ENCODE measurements around the gene AOPEP. TPM values are rescaled to one million over a fixed set of nuclear protein-coding genes. Genes with fewer than 3 reads are reported as not detected.

The AOPEP gene
- total and polyA plus RNA-seq, 9 of the 15 experiments (the other 6 are each of a cell fraction or from before 2014, with no cell fraction given) = 4.5 to 19.3 (median 13.5) TPM

DNA sequence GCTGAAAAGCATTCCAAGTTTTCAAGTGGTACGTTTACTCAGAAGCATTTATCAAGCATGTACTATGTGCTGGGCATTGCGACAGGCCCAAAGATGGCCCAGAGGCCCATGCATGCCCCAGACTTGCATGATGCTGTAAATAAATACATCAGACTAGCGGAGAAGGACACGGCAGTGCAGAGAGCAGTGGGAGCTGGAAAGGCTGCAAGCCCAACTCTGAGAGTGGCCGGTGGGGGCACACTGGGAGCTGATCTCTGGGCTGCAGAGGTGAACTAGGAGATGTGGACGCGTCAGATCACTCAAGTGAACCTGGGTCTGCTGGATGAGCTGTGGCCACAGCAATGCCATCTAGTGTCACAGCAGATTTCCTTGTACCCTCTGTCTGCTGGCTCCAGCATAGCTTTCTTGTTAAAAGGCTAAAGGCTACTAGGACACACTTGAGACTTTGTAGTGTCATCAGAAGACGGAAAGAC lies 344.1 kb downstream of the AOPEP start:
- no peaks in the 10 kb centered on the region for H3K9me1 ChIP-seq (ENCODE audit: control insufficient read depth, insufficient read depth, low read length)
- DNase-seq (ENCODE audit: extremely low read depth in 1 of 4, low spot score in 3 of 4) (no peak), FAIRE-seq (no peak), ATAC-seq (no peak)
- no peaks in the 10 kb centered on the region for H3K27me3 ChIP-seq (ENCODE audit: control insufficient read depth in 2 of 2, insufficient read depth in 2 of 2, low read length in 2 of 2)
- H3K9ac ChIP-seq (ENCODE audit: insufficient read depth in 1 of 2, low read depth in 2 of 2, low read length in 2 of 2) = no peak overlapping the region
- H3K36me3 ChIP-seq (ENCODE audit: control insufficient read depth, insufficient read depth, low read length) = peaks cover 3% of the 10 kb centered on the region; the same call in 2 of the 3 replicates
- H3K4me1 ChIP-seq (replicated peaks in 1 of 2; ENCODE audit: control insufficient read depth in 2 of 2, insufficient read depth in 2 of 2, low read length in 2 of 2) = peaks cover 0 to 3% of the 10 kb centered on the region in 2 experiments; a peak in 1 of 5 replicates
- H3K79me2 ChIP-seq (ENCODE audit: control insufficient read depth, insufficient read depth, low read length) = no peaks in the 10 kb centered on the region
- ChIA-PET CTCF (ENCODE audit: low intra/inter-chr PET ratio) (no interaction called here), POLR2A (no interaction called here)
- TF ChIP-seq, protein P1, sequence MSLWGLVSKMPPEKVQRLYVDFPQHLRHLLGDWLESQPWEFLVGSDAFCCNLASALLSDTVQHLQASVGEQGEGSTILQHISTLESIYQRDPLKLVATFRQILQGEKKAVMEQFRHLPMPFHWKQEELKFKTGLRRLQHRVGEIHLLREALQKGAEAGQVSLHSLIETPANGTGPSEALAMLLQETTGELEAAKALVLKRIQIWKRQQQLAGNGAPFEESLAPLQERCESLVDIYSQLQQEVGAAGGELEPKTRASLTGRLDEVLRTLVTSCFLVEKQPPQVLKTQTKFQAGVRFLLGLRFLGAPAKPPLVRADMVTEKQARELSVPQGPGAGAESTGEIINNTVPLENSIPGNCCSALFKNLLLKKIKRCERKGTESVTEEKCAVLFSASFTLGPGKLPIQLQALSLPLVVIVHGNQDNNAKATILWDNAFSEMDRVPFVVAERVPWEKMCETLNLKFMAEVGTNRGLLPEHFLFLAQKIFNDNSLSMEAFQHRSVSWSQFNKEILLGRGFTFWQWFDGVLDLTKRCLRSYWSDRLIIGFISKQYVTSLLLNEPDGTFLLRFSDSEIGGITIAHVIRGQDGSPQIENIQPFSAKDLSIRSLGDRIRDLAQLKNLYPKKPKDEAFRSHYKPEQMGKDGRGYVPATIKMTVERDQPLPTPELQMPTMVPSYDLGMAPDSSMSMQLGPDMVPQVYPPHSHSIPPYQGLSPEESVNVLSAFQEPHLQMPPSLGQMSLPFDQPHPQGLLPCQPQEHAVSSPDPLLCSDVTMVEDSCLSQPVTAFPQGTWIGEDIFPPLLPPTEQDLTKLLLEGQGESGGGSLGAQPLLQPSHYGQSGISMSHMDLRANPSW (CRISPR knock-in tag; IDR thresholded peaks at IDR 0.05) = no peak
- TF ChIP-seq NBN (IDR thresholded peaks at IDR 0.05; ENCODE audit: low read depth) = no peak
- in situ Hi-C loops (cut with MboI) = no loop called here
- no peak overlapping the region for H3K4me3 ChIP-seq
- no peak overlapping the region for H3K27ac ChIP-seq (ENCODE audit: extremely low read depth, low read depth, low read length)
- no peak overlapping the region for H2AFZ ChIP-seq (ENCODE audit: low read depth, low read length)
- intact Hi-C loops (cut with micrococcal nuclease) = no loop called here
- 0 out of 2 replicates have a peak, but pooled peaks cover 5% of the 10 kb centered on the region for H4K20me1 ChIP-seq (replicated peaks; ENCODE audit: control insufficient read depth, insufficient read depth, low read length)
- H3K9me3 ChIP-seq (replicated peaks; ENCODE audit: control insufficient read depth, insufficient read depth, low read depth, low read length) = no peaks in the 10 kb centered on the region
- BruUV-seq (replicated peaks) = no TSS peak
- WGBS (ENCODE audit: insufficient coverage, low coverage, missing lambda C conversion rate) = 76% methylated on average over 6 of the region's 8 CpGs
- H3K4me2 ChIP-seq (ENCODE audit: insufficient read depth, low read length) = no peak overlapping the region

DNA sequence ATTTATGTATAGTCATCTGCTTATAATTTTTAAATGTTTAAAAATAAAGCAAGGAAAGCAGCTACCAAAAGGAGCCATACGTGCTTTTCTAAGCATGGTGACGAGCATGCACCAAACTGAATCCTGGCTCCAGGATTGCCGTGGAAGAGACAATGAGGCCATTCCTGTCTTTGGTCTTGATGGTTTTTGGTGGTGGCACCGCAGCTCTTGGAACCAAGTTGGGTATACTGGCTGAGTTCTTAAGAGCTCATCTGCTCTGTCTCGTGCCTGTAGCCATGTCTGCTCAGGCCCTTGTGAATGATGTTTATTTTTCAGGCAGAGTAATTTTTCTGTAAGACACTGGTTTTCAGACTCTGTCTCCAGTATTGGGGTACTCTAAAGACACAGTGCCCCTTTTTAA lies 345.0 kb downstream of the AOPEP start:
- intact Hi-C loops (cut with micrococcal nuclease) (no loop called here), in situ Hi-C loops (cut with MboI) (no loop called here)
- H2AFZ ChIP-seq (ENCODE audit: low read depth, low read length) = no peak overlapping the region
- FAIRE-seq (no peak), DNase-seq (ENCODE audit: extremely low read depth in 1 of 4, low spot score in 3 of 4) (no peak), ATAC-seq (no peak)
- H3K4me2 ChIP-seq (ENCODE audit: insufficient read depth, low read length) = no peak overlapping the region
- no peaks in the 10 kb centered on the region for H3K79me2 ChIP-seq (ENCODE audit: control insufficient read depth, insufficient read depth, low read length)
- ChIA-PET POLR2A (no interaction called here), CTCF (ENCODE audit: low intra/inter-chr PET ratio) (no interaction called here)
- peaks cover 0 to 3% of the 10 kb centered on the region in 2 experiments; a peak in 1 of 5 replicates for H3K4me1 ChIP-seq (replicated peaks in 1 of 2; ENCODE audit: control insufficient read depth in 2 of 2, insufficient read depth in 2 of 2, low read length in 2 of 2)
- WGBS (ENCODE audit: insufficient coverage, low coverage, missing lambda C conversion rate) = 77% methylated on average over 5 of the region's 5 CpGs
- no peaks in the 10 kb centered on the region for H3K9me1 ChIP-seq (ENCODE audit: control insufficient read depth, insufficient read depth, low read length)
- H3K4me3 ChIP-seq = no peak overlapping the region
- TF ChIP-seq ZNF24 (IDR thresholded peaks at IDR 0.05) (no peak), ZNF586 (CRISPR knock-in tag; conservative IDR thresholded peaks at IDR 0.05) (no peak)
- TF ChIP-seq, protein P2, sequence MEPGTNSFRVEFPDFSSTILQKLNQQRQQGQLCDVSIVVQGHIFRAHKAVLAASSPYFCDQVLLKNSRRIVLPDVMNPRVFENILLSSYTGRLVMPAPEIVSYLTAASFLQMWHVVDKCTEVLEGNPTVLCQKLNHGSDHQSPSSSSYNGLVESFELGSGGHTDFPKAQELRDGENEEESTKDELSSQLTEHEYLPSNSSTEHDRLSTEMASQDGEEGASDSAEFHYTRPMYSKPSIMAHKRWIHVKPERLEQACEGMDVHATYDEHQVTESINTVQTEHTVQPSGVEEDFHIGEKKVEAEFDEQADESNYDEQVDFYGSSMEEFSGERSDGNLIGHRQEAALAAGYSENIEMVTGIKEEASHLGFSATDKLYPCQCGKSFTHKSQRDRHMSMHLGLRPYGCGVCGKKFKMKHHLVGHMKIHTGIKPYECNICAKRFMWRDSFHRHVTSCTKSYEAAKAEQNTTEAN (CRISPR knock-in tag; IDR thresholded peaks at IDR 0.05) = no peak
- TF ChIP-seq, protein P3, sequence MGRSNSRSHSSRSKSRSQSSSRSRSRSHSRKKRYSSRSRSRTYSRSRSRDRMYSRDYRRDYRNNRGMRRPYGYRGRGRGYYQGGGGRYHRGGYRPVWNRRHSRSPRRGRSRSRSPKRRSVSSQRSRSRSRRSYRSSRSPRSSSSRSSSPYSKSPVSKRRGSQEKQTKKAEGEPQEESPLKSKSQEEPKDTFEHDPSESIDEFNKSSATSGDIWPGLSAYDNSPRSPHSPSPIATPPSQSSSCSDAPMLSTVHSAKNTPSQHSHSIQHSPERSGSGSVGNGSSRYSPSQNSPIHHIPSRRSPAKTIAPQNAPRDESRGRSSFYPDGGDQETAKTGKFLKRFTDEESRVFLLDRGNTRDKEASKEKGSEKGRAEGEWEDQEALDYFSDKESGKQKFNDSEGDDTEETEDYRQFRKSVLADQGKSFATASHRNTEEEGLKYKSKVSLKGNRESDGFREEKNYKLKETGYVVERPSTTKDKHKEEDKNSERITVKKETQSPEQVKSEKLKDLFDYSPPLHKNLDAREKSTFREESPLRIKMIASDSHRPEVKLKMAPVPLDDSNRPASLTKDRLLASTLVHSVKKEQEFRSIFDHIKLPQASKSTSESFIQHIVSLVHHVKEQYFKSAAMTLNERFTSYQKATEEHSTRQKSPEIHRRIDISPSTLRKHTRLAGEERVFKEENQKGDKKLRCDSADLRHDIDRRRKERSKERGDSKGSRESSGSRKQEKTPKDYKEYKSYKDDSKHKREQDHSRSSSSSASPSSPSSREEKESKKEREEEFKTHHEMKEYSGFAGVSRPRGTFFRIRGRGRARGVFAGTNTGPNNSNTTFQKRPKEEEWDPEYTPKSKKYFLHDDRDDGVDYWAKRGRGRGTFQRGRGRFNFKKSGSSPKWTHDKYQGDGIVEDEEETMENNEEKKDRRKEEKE (IDR thresholded peaks at IDR 0.05; ENCODE audit: borderline replicate concordance in 1 of 2, control insufficient read depth in 1 of 2, low read depth in 2 of 2, low read length in 1 of 2) = no peak
- BruUV-seq (replicated peaks) = no TSS peak
- H3K9me3 ChIP-seq (replicated peaks; ENCODE audit: control insufficient read depth, insufficient read depth, low read depth, low read length) = no peaks in the 10 kb centered on the region
- H3K9ac ChIP-seq (ENCODE audit: insufficient read depth in 1 of 2, low read depth in 2 of 2, low read length in 2 of 2) = no peak overlapping the region
- H3K36me3 ChIP-seq (ENCODE audit: control insufficient read depth, insufficient read depth, low read length) = peaks cover 3% of the 10 kb centered on the region; the same call in 2 of the 3 replicates
- H3K27ac ChIP-seq (ENCODE audit: extremely low read depth, low read depth, low read length) = no peak overlapping the region
- H4K20me1 ChIP-seq (replicated peaks; ENCODE audit: control insufficient read depth, insufficient read depth, low read length) = 0 out of 2 replicates have a peak, but pooled peaks cover 5% of the 10 kb centered on the region
- no peaks in the 10 kb centered on the region for H3K27me3 ChIP-seq (ENCODE audit: control insufficient read depth in 2 of 2, insufficient read depth in 2 of 2, low read length in 2 of 2)

Data from K562 (cell line).